ENCODE results near the gene CCDC9.

The CCDC9 gene

GRCh38 chr19:47255879-47256692 is at the start of gene CCDC9:
Gene CCDC9, plus strand, starts transcription at chr19:47256525. Its CDS starts 1,876 bp downstream, at chr19:47258401.
- peak; percentile 85 for DNase-seq

DNA sequence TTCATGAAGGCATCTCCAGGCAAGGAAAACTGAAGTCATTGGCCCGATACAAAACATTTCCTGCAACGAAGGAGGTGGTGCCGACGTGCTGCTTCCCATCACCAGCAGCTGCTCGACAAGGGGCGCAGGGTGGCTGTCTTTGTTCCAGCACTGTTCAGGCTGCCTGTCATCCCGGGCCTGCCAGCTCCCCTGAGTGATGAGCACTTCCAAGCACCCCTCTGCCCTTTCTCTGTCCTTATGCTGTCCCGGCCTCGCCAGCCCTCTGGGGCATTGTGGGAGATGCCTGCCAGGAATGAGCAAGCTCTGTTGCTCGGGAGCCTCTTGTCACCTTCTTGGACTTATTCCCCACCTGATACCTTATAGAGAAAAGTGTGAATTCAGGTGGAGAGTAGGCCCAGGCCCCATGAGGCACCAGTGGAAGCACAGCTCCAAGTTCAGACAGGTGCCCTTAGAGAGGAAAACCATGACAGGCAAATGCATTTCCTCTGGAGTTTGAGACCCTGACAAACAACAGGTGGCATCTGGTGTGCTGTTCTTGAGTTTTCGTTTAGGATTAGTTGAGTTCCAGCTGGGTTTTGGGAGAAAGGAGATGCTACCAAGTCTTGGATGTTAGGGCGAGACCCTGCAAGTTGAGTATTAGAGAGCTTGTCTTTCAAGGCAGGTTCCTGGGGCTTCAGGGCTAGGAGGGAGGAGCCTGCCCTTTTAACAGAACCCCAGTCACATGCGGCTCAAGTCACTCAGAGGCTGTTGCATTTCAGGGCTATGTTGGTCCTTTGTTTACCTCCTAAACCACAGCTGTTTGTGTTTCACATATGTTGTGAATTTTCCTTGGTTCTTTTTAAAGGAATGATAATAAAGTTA is 46.8 kb upstream of the CCDC9 start:
- no peak for DNase-seq

GRCh38 chr19:47210180-47210490 is 46.2 kb upstream of the CCDC9 start:
- no peak for DNase-seq

- DNase-seq, result peak; percentile 77
These were observed 45.5 kb upstream of the CCDC9 start for GRCh38 chr19:47210689-47211316.

DNA sequence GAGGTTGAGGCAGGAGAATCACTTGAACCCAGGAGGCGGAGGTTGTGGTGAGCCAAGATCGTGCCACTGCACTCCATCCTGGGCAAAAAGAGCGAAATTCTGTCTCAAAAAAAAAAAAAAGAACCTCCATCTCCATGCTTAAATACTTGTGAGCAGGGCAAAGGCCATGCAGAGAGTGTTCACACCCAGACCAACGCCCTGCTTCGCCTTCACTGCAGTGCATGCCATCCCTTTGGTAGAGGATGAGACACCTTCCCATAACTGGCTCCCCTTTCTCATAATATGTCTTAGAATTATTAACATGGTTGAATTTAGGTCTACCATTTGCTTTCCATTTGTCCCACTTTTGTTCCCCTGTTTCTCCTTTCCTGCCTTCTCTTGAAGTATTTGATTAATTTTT is 40.7 kb upstream of the CCDC9 start:
- no peak for DNase-seq

DNA sequence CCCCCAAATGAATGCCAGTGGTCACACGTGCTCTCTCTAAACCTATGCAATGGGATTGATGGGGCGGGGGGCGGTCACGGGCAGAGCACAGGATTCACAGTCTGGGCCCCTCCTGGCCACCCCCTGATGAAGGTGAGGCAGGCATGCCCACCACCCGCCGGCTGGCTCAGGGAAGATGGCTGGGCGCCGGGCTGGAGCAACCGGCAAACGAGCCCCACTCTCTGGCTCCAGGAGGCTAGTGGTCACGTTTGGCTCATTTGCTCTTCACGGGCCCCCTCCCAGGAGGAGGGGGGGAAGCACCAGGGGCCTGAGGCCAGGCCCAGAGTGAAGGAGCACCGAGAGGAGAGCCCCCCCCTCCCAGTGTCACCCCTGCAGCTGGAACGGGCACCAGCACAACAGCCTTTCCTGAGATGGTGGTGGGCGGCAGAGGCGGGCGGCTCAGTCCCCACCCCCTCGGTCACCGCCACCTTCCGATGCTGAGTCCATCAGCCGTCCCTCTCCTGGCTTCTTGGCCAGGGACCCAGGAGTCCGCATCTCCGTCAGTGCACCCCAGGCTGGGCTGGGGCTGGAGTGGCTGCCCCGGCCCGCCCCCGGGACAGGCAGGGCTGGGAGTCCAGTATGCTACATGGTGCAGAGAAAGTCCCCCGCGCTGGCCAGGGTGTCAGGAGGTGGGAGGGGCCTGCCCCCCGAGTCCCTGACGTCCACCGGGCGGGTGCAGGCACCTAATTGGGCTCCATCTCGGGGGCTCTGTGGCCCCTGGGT is 35.1 kb upstream of the CCDC9 start:
- no peak for DNase-seq

- no peak for DNase-seq
These were observed 34.4 kb upstream of the CCDC9 start for GRCh38 chr19:47221890-47222289.

GRCh38 chr19:47225746-47226425 is 30.4 kb upstream of the CCDC9 start:
- DNase-seq, result peak; percentile 70

DNA sequence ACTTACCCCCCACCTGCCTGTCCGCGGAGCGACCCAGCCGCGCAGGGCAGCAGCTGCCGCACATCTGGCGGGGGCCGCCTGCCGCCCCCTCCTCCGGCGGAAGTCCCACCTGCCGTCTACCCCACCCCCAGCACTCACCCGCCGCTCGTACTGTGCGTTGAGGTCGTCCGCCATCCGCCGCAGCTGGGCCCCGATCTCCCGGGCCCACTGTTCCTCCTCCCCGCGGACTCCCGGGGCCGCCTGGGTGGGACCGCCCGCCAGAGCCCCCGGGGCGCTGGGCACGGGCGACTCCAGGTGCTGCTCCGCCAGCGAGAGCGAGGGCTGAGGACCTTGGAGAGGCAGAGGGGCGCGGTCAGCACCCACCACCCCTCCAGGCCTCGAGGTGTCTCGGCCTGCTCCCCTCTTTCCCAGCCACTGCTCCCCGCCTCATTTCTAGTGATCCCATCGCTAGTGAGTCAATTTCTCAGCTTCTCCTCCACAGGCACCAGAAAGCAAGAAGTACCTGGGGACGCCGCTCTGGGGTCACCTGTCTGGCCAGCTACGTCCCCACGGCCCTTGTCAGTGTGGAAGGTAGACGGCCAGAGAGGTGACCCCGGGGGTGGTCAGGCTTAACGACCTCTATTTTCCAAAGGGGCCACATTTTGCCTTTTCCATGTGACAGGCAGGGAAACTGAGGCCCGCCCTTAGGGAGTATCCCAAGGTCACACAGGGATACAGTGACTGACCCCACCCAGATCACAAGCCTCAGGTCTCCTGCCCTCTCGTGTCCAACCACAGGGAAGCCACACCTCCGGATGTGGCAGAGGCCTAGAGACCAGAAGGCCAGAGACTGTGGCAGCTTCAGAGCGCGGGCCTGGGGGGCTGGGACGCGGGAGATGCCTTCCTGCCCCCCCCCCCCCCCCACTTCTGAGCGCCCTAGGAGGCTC is 29.6 kb upstream of the CCDC9 start:
- no peak for DNase-seq

DNA sequence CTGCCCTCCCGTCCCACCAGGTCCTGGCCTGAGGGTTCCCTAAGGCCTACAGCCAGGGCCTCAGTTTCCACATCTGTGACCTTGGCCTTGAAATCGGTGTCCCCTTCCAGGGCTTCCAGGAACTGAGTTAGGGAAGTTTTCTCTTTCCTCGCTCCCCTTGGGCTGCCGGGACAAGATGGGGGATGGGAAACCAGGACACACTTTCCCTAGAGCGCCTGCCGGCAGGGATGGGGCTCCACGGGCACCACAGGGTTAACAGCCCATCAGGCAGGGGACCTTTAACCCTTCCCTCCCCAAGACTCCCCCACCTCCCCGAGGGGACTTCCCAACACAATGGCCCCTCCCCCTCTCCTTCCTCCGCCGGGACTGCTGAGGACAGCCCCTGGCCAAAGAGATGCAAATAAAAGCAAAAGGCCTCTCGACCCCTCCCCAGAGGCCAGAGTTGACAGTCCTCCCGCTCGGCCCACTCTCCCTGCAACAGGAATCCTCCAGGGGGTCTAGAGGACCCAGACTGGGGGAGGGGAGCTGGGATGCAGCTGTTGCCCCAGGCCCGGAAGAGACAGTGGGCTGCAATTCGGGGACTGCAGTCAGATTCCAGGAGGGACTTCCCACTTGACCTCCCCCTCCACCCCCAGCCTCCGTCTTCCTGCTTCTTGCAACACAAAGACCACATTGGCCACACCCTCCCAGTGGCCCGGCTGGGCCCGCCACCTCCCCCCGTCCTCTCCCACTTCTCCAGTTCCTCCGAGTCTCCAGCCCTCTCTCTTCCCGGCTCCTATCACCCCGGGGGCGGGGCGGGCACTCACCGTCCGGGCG is 28.8 kb upstream of the CCDC9 start:
- peak; percentile 51 for DNase-seq

DNA sequence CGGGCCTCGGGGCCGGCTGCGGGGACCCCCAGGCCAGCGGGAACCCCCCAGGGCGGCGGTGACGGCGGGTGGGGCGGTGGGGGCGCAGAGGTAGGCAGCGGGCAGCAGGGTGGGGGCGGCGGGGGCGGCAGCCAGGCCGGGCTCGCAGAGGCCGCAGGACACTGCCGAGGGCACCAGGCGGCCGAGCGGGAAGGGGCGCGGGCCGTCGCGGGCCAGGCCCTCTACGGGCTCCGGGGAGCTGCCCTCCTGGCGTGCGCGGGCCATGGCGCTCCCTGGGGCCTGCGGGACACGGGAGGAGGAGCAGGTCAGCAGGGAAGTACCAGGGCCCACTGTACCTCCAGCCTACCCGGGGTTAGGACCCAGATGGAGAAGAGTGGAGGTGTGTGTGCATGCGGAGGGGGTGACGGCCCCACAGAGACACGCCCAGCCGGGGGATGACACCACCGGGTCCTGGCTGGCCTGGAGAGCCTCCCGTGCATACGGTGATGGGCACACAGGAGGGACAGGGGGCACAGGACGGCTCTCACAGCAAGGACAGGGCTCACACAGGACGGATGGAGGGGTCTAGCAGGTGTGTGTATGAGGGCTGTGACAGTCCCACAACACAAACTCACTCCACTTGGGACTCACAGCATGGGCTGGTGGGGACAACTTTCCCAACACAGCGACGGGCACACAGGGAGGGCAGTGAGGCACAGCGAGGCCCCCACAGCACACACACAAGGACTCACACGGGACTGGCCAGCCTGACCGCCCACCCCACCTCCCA is 28.0 kb upstream of the CCDC9 start:
- DNase-seq, result no peak

DNA sequence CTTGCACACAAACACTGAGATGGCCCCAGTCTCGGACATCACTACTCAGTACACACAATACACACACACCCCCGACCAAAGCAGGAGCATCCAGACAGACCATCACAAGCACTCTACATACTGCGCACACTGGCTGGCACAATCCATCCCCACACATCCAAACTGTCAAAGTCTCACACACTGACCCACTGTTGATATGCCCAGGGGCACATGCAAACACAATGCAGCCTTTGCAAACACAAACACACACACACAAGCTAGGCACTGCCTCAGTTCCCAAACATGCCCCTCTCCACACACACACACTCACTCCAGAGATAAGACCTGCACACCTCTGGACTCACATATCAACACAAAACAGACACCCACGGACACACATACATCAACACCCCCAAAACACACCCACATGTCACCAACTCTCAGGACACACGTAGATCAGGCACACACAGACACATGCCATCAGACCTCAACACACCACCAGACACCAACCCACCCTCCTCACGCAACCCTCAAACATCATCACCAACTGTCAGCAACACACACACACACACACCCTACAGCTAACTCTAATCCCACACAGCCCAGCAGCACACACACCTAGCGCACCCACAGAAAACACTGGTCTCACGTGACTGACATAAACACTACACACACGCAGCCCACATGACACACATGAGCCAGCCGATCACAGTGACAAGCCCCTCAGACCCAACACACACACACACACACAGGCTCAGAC is 27.2 kb upstream of the CCDC9 start:
- no peak for DNase-seq

DNA sequence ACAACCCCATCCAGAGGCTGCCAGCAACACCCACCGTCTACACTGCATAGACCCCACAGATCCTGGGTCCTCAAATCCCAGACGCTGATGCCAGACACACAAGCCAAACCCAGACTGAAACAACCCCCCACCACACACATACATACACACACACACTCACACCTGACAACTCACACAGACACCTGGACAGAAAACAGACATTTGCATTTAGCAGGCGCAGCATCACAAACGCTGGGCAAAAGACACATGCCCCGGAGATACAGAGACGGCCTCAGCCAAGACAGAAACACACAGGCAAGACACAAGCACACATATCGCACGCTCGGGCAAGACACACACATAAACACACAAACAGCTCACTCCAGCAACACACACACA is 26.7 kb upstream of the CCDC9 start:
- DNase-seq, result peak; percentile 13

- no peak for DNase-seq
These were observed 26.0 kb upstream of the CCDC9 start for GRCh38 chr19:47230054-47230920.

DNA sequence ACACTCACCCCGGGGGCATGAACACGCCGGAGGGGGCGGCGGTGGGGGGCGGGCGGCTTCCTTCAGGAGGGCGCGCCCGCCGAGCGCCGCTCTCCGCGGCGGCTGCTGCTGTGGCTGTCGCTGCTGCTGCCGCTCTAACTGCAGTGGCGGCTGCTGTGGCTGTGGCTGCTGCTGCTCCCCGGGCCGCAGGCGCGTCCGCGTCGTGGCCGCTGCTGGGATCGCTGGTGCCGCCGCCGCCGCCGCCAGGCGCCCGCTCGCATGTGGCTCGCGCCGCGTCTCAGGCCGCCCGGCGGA is 25.5 kb upstream of the CCDC9 start, which contains the start of gene BBC3:
Gene BBC3 (minus strand): TSS at position 279 of the 294 bp plus-strand sequence. CDS start 2,768 bp downstream, outside the sequence.
- DNase-seq, result no peak

GRCh38 chr19:47231215-47232054 is 24.9 kb upstream of the CCDC9 start:
- peak; percentile 61 for DNase-seq

Data from kidney glomerular epithelial cell (primary cell).